Parathyroid adenoma (tissue), 2 donors: ENCODE results near the gene ADCY5.

Experiments
- H2AFZ ChIP-seq: fragments of 300-600 bp; sonication (generic); one replicate; pipeline ENCODE4 v1.7.0; 2017; ENCODE audit warnings: antibody characterized with exemption, mild to moderate bottlenecking
- H3K27ac ChIP-seq: fragments of 300-600 bp; sonication (generic); one replicate; pipeline ENCODE4 v1.7.0; 2017
- H3K27me3 ChIP-seq: fragments of 300-600 bp; sonication (generic); one replicate; pipeline ENCODE4 v1.7.0; 2017; ENCODE audit warnings: low read length; ENCODE audit not compliant: control insufficient read depth, insufficient read depth
- H3K36me3 ChIP-seq: fragments of 300-600 bp; sonication (generic); one replicate; pipeline ENCODE4 v1.7.0; 2017; ENCODE audit warnings: low read length; ENCODE audit not compliant: control insufficient read depth, insufficient read depth
- H3K4me1 ChIP-seq: fragments of 300-600 bp; sonication (generic); one replicate; pipeline ENCODE4 v1.7.0; 2017; ENCODE audit warnings: control low read depth
- H3K4me2 ChIP-seq: fragments of 300-600 bp; sonication (generic); one replicate; pipeline ENCODE4 v1.7.0; 2017; ENCODE audit warnings: low read length
- H3K4me3 ChIP-seq: fragments of 300-600 bp; sonication (generic); one replicate; pipeline ENCODE4 v1.7.0; 2017; ENCODE audit warnings: low read depth, low read length
- H3K79me2 ChIP-seq: fragments of 300-600 bp; sonication (generic); one replicate; pipeline ENCODE4 v1.7.0; 2017; ENCODE audit warnings: control low read depth
- H3K9ac ChIP-seq: fragments of 300-600 bp; sonication (generic); one replicate; pipeline ENCODE4 v1.7.0; 2017; ENCODE audit warnings: mild to moderate bottlenecking
- H3K9me3 ChIP-seq: fragments of 300-600 bp; sonication (generic); one replicate; pipeline ENCODE4 v1.7.0; 2017; ENCODE audit warnings: low read length; ENCODE audit not compliant: control insufficient read depth
- CTCF ChIP-seq: fragments of 300-600 bp; sonication (generic); IDR thresholded peaks from one replicate; pipeline ENCODE4 v1.7.0; 2017; ENCODE audit warnings: antibody characterized with exemption, mild to moderate bottlenecking
- donor health status: primary hyperparathyroidism.

ADCY5 gene

GRCh38 chr3:123258811-123259420, 190.0 kb downstream of the ADCY5 start:
- TF ChIP-seq CTCF, result peak; percentile 66
- Histone ChIP-seq H2AFZ (no peak overlapping the region), H3K9ac (no peak overlapping the region), H3K36me3 (no peaks in the 10 kb centered on the region), H3K79me2 (no peaks in the 10 kb centered on the region), H3K9me3 (no peaks in the 10 kb centered on the region), H3K4me2 (no peak overlapping the region), H3K27ac (no peak overlapping the region), H3K4me3 (no peak overlapping the region), H3K4me1 (no peaks in the 10 kb centered on the region), H3K27me3 (no peaks in the 10 kb centered on the region)

DNA sequence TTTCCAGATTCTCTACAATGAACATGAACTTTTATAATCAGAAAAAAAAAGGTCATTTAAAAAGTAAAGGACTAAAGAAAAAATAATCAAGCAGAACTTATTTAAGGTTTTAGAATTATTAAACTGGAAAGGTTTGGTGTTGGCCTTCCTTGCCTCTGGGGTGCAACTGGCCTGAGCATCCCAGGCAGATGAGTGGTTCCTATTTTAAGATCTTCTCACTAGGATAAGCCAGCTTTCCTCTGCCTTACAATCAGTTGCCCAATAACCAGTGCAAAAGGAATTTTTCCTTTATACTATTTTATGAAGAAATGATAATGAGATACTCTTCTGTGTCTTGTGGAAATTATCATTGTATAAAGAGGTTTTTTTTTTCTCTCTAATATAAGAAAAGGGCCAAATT, 190.5 kb downstream of the ADCY5 start:
- Histone ChIP-seq H3K9ac (no peak overlapping the region), H3K4me1 (no peaks in the 10 kb centered on the region), H3K9me3 (no peaks in the 10 kb centered on the region), H3K4me3 (no peak overlapping the region), H3K4me2 (no peak overlapping the region), H2AFZ (no peak overlapping the region), H3K36me3 (no peaks in the 10 kb centered on the region), H3K79me2 (no peaks in the 10 kb centered on the region), H3K27ac (no peak overlapping the region), H3K27me3 (no peaks in the 10 kb centered on the region)
- no peak for TF ChIP-seq CTCF

DNA sequence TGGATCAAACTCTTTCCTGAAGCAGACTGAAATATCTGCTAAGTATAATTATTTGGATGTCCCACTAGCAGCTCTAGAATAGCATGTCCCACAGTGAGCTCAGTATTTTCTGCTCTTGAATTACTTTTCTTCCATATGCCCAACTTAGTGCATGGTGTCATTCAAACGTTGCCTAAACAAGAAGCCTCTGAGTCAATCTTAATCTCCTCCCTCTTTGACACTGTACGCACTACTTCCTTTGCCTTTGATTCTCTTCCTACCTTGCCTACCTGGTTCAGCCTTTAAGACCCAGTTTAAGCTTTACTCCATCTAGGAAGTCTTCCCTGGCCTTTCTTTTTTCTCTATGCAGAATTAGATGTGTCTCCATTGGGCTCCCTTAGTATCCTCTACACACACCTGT, 192.6 kb downstream of the ADCY5 start:
- Histone ChIP-seq H3K4me3 (no peak overlapping the region), H3K4me2 (no peak overlapping the region), H3K27ac (no peak overlapping the region), H3K4me1 (no peaks in the 10 kb centered on the region), H3K79me2 (no peaks in the 10 kb centered on the region), H3K36me3 (no peaks in the 10 kb centered on the region), H3K9me3 (no peaks in the 10 kb centered on the region), H3K27me3 (no peaks in the 10 kb centered on the region), H3K9ac (no peak overlapping the region), H2AFZ (no peak overlapping the region)
- no peak for TF ChIP-seq CTCF

DNA sequence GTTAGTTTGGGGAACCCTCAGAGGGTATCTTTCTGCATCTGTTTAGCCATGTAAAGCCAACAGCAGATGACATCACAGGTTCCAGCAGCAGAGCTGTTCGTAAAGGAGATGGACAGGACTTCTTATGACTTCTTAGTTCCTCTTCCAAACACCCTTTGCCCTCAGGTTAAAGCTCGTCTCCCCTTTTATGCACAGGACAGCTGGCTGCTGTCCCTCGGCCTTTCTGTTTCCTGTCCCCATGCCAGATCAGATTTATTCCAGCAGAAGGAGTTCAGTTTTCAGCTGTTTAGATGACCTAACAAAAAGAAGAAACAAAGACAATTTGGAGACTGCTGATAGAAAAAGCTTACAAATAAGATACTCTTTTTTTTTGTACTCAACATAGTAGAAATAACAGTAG, 202.0 kb downstream of the ADCY5 start:
- peak overlapping the region; percentile 46 for H3K4me2 ChIP-seq
- H3K4me1 ChIP-seq, result peaks cover 26% of the 10 kb centered on the region
- no peak overlapping the region for H2AFZ ChIP-seq
- no peaks in the 10 kb centered on the region for H3K79me2 ChIP-seq
- peak overlapping the region; percentile 9 for H3K27ac ChIP-seq
- H3K9me3 ChIP-seq, result no peaks in the 10 kb centered on the region
- H3K36me3 ChIP-seq, result no peaks in the 10 kb centered on the region
- H3K27me3 ChIP-seq, result no peaks in the 10 kb centered on the region
- H3K9ac ChIP-seq, result no peak overlapping the region
- no peak for TF ChIP-seq CTCF
- no peak overlapping the region for H3K4me3 ChIP-seq

GRCh38 chr3:123244128-123244527, 204.8 kb downstream of the ADCY5 start:
- H3K9ac ChIP-seq, result no peak overlapping the region
- H3K79me2 ChIP-seq, result no peaks in the 10 kb centered on the region
- H3K9me3 ChIP-seq, result no peaks in the 10 kb centered on the region
- H3K27me3 ChIP-seq, result no peaks in the 10 kb centered on the region
- H2AFZ ChIP-seq, result no peak overlapping the region
- peaks cover 26% of the 10 kb centered on the region for H3K4me1 ChIP-seq
- TF ChIP-seq CTCF, result no peak
- H3K27ac ChIP-seq, result no peak overlapping the region
- H3K4me2 ChIP-seq, result no peak overlapping the region
- H3K4me3 ChIP-seq, result no peak overlapping the region
- no peaks in the 10 kb centered on the region for H3K36me3 ChIP-seq
